HG03565 (cell line): ENCODE data around the gene ETDC.
"Not testable (repeated sequence)": the region's sequence is repeated elsewhere in the genome, so short reads cannot be mapped to it uniquely, and the experiment has no call there.

Source experiments
- ATAC-seq: cut with Tn5 transposase; IDR thresholded peaks from one replicate; pipeline ENCODE4 v1.9.1; 2021; ENCODE audit warnings: mild to moderate bottlenecking, moderate library complexity; ENCODE audit not compliant: unreplicated experiment

The ETDC gene

DNA sequence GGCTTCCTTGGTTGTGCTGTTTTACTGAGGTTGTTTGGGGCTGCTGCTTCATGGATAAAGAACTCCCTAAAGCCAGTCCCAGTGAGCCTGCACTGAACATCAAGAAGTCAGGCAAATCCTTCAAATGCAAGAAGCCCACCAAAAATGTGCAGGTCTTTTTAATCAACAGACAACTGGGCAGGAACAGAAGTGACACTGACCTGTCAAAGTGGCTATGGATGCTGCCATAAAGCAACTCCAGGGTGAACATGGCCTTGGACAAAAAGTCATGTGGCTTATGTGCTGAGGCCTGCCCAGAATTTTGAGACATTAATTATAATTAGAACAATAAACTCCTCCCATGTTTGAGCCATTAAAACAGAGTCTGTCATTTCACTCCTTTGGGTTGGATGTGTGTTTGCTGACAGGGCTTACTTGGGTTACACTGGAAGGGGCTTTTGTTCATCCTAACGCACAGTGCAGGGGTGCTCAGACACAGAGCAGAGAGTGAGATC lies at the start of gene ETDC:
TSS of gene ETDC (plus strand) at position 51 of the 494 bp plus-strand sequence. CDS start at position 51, 0 bp downstream.
- ATAC-seq = no peak

DNA sequence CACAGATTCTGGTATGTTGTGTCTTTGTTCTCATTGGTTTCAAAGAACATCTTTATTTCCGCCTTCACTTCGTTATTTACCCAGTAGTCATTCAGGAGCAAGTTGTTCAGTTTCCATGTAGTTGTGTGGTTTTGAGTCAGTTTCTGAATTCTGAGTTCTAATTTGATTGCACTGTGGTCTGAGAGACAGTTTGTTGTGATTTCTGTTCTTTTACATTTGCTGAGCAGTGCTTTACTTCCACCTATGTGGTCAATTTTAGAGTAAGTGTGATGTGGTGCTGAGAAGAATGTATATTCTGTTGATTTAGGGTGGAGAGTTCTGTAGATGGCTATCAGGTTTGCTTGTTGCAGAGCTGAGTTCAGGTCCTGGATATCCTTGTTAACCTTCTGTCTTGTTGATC lies 48.3 kb upstream of the ETDC start:
- ATAC-seq = not testable (repeated sequence)

DNA sequence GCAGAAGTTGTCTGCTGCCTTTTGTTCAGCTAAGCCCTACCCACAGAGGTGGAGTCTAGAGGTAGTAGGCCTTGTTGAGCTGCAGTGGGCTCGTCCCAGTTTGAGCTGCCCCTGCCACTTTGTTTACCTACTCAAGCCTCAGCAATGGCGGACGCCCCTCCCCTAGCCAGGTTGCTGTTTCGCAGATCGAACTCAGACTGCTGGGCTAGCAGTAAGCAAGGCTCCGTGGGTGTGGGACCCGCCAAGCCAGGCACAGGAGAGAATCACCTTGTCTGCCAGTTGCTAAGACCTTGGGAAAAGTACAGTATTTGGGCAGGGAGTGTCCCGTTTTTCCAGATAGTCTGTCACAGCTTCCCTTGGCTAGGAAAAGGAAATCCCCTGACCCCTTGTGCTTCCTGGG lies 45.9 kb upstream of the ETDC start:
- not testable (repeated sequence) for ATAC-seq

DNA sequence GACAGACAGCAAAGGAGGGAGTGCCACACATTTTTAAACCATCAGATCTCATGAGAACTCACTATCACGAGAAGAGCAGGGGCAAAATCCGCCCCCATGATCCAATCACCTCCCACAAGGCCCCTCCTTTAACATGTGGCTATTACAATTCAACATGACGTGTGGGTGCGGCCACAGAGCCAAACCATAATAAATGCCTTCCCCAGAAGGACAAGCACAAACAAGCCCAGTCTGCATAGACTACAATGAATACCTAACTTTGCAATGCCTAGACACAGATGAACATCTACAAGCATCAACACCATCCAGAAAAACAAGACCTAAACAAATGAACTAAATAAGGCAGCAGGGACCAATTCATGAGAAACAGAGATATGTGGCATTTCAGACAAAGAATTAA lies 45.1 kb upstream of the ETDC start:
- no peak for ATAC-seq

DNA sequence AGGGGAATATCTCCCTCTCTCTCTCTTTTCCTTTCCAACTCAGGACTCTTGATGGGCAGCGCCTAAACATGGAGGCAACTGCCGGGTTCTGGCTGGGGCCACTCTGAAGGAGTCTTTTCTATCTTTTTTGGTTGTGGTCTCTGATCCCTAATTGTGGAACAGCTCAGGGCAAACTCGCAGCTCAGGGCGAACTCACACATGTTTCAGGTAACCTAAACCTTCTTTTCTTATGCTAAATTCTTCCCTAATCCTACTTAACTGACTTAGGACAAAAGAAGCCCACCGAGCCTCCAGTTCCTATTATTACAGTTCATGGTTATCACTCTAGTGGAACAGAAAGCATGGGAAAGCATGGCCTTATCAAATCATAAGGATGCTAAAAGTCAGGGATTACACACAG lies 36.1 kb upstream of the ETDC start:
- ATAC-seq = no peak

DNA sequence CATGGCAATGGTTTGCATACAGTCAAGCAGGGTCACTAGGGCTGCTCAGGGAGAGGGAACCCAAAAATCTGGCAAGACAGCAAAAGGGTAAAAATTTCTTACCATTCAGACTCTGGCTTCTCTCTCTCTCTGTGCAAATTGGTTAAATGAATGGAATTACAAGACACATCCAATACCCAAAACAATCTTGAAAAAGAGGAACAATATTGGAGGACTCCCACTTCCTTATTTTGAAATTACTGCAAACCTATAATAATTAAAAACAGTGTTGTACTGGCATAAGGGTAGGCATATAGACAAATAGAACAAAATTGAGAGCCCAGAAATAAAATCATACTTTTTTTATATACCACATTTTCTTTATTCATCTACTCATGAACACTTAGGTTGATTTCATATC lies 33.3 kb upstream of the ETDC start:
- ATAC-seq = no peak

DNA sequence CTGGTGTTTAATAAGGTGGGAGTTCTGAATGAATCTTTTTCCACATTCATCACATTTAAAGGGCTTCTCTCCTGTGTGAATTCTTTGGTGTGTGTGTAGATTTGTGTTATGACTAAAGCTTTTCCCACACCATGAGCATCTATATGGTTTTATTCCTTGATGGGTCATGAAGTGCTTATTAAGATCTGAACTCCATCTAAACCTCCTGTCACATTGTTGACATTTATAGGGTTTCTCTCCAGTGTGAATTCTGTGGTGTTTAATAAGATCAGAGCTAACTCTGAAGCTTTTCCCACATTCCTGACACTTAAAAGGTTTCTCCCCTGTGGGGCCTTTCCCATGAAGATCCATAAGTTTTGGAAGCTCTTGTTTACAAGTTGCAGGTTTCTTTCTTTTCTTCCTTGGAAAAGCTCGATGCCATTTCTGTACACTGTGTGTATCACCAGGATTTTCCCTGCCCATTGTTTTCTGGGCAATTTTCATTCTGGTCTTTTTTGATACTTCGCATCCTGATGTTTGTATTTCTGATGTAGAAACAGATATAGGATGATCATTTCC lies 21.9 kb upstream of the ETDC start:
- ATAC-seq = no peak

DNA sequence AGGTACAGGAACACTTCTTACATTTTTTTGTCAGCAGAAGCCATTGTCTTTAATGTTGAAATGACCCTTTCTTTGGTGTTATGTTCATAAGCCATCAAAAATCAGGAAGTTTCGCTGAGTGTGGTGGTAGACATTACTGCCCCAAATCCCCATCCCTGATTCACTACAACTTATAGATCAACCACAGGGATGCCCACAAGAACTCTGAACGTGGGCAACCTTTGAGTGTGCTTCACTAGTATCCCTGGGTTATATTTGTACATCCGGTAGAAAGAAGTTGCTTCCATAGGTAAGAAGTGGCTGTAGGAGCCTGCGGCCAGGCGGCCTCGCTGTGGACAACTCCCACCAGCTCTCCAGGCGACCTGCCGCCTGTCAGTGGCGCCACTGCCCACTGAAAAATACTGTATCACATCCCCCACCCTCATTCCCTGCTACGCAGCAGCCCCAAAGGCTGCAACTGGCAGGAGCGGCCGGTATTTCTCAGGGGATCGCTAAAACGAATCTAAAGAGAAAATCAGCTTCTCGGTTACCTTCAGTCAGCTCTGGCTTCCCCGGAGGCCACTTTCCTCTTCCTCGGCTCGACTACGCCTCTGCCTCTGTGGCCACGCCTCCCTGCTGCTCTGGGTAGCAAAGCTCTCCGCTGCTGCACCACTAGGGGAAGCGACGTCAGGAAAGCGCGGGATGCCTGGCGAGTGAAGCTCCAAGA lies 13.9 kb upstream of the ETDC start:
- peak; percentile 92 for ATAC-seq

DNA sequence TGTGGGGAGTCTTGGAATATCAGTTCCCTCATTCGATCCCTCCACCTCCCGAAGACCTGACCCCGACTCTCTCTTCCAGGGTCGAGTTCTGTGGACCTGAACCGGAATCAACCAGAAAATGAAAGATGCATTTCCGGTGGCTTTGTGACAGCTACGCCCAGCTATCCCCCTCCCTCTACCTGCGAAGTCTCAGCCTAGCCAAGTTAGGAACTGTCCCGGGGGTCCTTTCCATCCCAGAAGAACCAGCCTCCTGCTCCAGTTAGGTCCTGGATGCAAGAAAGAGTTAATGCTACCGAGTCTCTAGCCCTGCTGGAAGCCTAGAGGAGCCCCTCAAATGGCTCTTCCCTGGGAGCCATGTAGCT lies 13.4 kb upstream of the ETDC start:
- ATAC-seq = peak; percentile 25

DNA sequence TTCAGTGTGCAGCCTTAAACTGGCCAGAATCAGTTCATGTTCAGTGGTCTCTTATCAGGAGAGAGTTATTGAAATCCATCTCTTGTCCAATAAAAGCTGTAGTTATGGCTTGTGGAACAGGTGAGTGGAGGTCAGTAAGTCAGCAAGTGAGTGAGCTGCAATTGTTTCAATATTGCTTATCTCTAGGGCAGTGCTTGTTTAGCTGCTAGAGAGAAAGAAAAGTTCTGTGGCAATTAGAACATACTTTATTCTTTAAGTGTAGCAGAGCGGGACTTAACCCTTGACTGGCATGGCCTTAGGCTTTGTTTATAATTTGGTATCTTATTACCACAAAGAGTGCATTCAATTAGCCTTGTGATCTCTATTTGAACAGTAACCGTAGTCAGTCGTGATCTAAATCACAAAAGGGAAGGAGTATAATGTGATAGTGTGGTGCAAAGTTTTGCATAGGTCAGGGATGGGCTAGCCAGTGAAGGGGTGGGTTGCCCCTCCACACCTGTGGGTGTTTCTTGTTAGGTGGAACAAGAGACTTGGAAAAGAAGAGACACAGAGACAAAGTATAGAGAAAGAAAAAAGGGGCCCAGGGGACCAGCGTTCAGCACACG lies 6.9 kb upstream of the ETDC start:
- ATAC-seq = no peak

DNA sequence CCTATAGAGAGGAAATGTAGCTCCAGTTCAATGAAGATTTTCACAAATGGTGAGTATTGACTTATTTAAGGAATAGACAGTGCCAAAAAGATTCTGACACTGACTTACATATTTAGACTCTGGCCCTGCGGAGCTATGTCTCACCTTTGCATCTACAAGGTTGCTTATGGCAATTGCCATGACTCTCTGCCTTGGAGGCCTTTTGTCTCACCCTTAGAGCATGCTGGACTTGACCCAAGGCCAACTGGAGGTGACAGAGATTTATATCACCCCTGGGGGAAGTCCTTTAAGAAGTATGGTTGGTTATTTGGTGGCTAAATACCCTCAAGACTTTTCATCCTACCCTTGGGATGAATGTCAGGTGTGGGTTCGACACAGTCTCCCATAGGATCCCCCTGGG lies 4.5 kb upstream of the ETDC start:
- no peak for ATAC-seq

DNA sequence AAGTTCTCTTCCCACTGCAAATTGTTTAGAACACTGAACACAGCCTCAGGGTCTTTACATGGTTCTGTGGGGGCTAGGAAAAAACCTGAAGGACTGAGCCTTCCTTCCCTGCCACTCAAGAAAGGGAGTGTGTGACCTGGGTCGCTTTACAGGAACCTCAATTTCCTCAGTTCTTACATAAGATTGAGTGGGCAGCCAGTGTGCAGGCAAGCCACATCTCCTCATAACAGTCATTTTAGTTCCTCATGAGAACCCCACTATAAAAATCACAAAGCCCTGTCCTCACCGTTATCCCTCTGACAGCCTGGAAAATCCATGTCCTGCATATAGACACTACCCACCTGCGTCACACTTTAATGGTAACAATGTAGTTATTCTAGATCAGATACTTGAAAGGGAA lies 2.1 kb upstream of the ETDC start:
- ATAC-seq = no peak

DNA sequence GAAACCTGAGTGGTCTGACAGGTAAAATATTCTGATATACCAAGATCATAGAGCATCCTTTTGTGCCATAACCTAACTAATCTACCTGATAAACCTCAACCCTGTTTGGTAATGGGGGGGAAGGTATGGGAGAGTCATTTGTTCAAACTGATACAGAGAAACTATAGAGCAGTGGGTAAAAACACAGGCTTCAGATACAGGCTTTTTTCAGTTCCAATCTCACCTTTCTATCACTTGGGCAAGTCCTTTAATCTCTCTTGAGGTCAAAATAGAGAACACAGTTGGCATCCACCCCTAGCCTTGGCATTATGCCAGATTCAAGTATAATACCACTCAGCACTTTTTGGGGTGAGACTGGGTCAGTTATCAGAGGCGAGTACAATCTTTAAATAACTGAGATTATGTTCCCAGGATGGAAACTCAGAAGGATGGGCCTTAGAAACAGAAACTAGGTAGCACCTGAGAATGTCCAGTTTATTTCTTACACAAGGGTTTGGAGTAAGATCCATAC lies 880 bp upstream of the ETDC start:
- no peak for ATAC-seq

DNA sequence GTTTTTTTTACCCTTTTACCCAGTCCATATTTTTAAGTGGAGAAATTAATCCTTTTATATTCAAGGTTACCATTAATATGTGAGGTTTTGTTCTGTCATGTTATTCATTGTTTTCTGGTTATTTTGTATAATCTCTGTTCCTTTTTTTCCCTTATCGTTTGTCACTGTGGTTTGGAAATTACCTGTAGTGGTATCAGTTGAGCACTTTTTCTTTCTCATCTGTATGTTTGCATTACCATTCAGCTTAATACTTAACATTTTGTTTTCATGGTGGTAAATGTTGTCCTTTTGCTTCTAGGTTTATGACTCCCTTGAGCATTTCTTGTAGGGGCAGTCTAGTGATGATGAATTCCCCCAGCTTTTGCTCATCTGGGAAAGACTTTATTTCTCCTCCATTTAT lies 6.6 kb downstream of the ETDC start:
- no peak for ATAC-seq

DNA sequence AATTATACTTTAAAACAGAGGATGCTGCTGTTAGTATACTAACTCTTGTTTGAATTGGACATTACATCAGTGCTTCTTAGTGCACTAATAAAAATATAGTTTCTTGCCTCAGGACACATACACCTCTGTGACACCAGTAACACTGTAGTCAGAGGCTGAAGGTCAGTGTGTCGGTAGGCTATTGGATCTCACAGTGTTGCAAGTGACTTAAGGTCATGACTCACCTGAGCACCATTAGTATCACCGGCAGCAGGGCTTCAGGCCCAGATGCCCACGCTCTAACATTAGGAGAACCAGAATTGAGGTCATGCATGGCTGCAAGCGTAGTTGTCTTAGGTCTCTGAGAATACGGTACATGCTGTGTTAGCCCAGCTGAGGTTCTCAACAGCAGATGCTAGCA lies 15.2 kb downstream of the ETDC start:
- no peak for ATAC-seq

DNA sequence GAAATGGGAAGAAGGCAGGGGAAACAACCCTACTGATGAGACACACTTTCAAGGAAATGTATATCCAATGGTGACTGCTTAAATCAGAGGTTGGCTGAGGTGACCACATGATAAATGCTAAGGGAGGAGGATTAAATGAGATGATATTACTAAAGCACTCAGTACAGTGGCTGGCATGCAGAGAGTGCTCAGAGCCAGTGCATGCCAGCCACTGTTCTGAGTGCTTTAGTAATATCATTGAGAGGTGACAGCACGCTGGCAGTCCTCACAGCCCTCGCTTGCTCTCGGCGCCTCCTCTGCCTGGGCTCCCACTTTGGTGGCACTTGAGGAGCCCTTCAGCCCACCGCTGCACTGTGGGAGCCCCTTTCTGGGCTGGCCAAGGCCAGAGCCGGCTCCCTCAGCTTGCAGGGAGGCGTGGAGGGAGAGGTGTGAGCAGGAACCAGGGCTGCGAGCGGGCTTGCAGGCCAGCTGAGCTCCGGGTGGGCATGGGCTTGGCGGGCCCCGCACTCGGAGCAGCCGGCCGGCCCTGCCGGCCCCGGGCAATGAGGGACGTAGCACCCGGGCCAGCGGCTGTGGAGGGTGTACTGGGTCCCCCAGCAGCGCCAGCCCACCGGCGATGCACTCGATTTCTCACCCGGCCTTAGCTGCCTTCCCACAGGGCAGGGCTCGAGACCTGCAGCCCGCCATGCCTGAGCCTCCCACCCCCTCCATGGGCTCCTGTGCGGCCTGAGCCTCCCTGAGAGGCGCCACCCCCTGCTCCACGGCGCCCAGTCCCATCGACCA lies 15.9 kb downstream of the ETDC start:
- not testable (repeated sequence) for ATAC-seq

DNA sequence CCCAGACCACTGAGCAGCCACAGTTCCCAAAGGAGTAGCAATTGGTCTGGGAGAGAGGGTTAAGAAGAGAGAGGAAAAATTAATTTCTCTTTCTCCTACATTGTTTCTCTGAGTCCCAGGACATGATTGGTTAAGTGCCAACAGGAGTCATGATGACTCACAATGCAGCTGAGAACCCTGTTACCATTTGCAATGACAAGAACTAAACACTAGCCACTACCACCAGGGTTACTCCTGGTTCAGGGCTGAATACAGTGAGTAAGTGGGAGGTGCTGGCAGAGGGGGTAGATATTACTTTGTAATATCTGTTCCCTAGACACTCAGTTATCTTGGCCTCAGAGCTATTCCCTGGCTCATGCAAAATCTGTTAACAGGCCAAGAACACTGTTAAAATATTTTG lies 18.0 kb downstream of the ETDC start:
- ATAC-seq = no peak

DNA sequence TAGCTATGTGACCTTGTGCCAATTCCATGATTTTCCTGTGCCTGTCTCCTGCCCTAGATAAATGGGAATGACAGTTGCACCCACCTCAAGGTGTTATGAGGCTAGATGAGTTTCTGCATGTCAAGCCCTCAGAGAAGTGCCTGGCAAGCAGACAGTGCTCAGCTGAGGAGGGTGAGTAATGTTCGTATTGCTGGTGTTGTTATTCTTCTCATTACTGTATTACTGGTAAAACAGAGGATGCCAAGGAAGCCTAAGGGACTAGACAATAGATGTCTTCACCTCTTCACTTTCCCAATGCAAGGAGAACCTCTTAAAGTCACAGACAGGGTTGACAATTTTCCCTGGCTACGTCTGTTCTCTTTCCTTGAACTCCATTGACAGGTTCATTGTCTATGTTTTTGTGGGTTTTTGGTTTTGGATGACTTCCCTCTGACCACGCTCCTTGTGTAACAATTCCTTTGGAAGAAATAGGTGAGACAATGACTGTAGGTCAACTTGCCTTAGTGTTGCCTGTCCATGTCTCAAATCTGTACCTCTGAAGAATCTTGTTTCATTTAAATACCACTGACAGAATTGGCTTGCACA lies 19.2 kb downstream of the ETDC start:
- ATAC-seq = no peak

DNA sequence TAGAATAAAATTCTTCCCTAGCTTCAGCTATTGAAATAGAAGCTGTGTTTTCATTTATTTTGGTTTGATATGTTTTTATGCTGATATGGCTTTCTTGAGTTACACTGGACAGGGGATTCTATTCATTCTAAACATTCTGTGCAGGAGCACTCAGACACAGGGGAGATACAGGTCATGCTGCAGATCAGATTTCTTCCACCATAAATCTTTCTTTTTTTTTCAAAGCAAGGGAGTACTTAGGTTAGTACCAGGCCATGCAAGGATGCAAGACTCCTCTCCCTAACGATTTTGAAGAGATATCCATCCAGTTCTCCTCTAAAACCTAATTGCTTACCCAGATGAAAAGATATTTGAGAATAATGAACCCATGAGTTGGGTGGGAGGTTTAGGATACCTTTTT lies 21.4 kb downstream of the ETDC start:
- ATAC-seq = no peak

DNA sequence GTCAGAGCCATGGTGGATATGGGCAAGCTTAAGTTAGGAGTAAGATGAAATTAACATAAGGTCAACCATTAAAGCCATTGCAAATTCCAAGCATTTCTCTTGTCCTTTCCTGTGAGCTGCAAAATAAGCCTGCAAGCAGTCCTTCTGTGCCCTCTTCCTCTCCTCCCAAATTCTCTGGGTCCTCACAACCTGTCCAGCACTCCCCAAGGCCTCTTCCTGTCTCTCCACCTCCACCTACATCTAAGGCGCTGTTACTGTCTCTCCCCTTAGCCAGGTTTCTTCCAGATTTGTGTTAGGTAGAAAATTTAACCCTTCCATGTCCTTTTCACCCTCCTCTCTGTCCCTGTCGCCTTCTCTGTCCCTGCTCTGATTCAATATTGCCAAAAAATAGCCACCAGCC lies 22.2 kb downstream of the ETDC start:
- no peak for ATAC-seq

DNA sequence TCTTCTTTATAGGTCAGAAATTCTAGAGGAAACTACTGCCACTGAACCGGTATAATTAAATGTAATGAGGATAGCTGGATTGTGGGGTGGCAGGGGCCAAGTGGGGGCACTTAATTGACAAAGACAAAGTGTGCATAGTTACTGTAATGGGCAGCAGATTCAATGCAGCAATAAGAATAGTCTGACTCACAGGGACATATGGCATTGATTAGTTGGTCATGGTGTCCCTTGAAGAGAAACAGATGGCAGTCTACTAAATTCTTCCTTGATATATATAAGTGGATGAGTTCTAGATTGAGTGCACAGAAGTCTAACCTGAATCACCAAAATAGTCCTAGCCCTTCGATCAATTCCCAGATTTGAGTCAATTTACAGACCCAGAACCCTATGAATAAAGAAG lies 31.6 kb downstream of the ETDC start:
- ATAC-seq = no peak
